Measurements from ENCODE around the gene RFC5. TPM values are rescaled to one million over a fixed set of nuclear protein-coding genes. Genes with fewer than 3 reads are reported as not detected.
A peak's percentile ranks its signal among the peaks of the same experiment; 100 is the strongest.

Gene RFC5
- total RNA-seq, 1 experiment from 2014 or later: 34.7 TPM

DNA sequence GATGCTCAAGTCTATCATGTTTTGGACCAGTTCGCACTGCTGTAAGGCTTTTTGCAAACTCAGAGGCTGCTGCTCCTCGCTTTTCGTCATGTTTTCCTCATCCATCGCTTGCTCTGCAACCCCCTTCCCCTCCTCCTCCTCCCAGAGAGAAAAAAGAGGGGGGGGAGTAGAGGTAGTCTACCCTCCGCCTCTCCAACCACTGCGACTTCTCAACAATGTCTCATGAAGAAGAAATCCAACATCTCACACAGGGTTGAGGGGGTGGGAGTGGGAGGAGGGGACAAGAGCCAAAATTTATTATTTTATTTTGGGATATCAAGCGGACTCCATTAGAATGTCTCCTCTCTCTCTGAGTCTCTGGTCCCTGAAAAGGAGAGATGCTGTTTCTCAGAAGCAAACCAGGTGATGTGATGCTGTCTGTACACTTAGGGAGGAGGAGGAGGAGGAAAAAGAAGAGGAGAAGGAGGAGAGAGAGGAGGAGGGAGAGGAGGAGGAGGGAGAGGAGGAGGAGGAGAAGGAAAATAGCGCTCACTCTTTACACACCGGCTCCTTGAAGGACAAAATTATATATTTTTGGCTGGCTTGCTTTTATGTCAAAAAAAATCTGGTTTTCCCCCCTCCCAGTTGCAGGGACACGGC lies 48.2 kb upstream of the RFC5 start:
- Histone ChIP-seq H3K4me2 (peak overlapping the region; percentile 90), H3F3A (ENCODE audit: insufficient read depth, low read depth) (peaks cover 6% of the 10 kb centered on the region; the same call in 1 of the 2 replicates), H3K4me3 (peak overlapping the region; percentile 69), H3K9me2 (ENCODE audit: insufficient read depth) (no peaks in the 10 kb centered on the region), H3K79me2 (ENCODE audit: low read depth) (no peaks in the 10 kb centered on the region), H2AFZ (peak overlapping the region; percentile 94), H3K4me1 (replicated peaks; ENCODE audit: insufficient read depth) (peaks cover 9% of the 10 kb centered on the region; the same call in 1 of the 2 replicates), H3K9me3 (ENCODE audit: insufficient read depth, low read depth) (0 out of 2 replicates have a peak, but pooled peaks cover 8% of the 10 kb centered on the region), H3K27ac (peak overlapping the region; percentile 67; the same call in 1 of the 2 replicates), H4K20me1 (ENCODE audit: insufficient read depth) (no peaks in the 10 kb centered on the region), H3K27me3 (ENCODE audit: insufficient read depth, low read depth) (no peaks in the 10 kb centered on the region), H3K36me3 (ENCODE audit: low read depth) (no peaks in the 10 kb centered on the region)
- DNase-seq: no peak
- ChIA-PET POLR2A (ENCODE audit: unreplicated experiment) (interaction anchor here (0.6 kb wide), 1 partner anchor 93 kb away, joined by 4 read pairs; the partner anchor contains the start of gene WSB2), CTCF (interaction anchor here (0.6 kb wide), 1 partner anchor 17 kb away, joined by 7 read pairs; no protein-coding TSS in a partner anchor)
- no TSS peak for BruUV-seq (replicated peaks)
- no peak for TF ChIP-seq EZH2 (IDR thresholded peaks at IDR 0.05; ENCODE audit: low read depth)
- no peak for TF ChIP-seq CTCF (conservative IDR thresholded peaks at IDR 0.05)
- intact Hi-C loops (cut with micrococcal nuclease; ENCODE audit: unreplicated experiment): loop anchor here (2.0 kb wide), 2 partner anchors 85 to 93 kb away; partner anchors contain the start of gene WSB2

DNA sequence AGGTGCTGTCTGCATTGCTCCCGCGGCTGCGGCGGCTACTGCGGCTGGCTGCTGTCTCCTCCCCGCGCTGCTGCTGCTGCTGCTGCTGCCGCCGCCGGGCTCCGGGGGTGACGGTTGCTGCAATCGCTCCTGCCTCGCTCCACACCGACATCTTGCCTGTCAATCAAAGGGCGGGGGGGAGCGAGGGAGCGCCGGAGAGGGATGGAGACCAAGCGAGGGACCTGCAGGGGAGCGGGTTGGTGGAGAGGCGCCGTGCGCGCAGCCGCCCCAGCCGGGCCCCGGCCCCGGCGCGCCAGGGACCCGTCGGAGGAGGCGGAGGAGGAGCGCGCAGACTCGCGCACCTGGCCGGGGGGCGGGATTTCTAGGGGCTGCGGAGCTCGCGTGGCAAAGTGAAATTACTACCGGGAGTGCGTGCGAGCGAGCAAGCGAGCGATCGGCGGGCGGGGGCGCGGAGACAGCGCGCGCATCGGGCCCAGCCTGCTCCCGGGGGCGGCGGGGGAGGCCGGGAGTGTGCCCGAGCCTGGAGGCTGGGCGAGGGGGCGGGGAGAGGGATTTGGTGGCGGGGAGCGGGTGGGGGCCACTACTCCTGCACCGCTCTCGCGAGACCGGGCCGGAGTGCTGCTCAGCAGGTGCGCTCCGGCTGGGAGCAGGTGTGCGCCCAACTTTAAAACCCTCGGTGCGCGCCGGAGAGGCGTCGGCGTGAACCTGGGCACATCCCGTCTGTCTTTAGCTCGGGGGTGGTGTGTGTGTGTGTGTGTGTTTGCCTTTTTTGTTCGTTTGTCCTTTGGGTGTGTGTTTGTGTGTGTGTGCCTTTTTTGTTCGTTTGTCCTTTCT lies 47.5 kb upstream of the RFC5 start, which contains the start of gene KSR2:
TSS of gene KSR2 (minus strand) at position 165 of the 834 bp plus-strand sequence. CDS start 735 bp downstream, outside the sequence.
- Histone ChIP-seq H3K27me3 (ENCODE audit: insufficient read depth, low read depth) (no peaks in the 10 kb centered on the region), H2AFZ (peak within 1 kb of the TSS; percentile 94), H3K4me1 (replicated peaks; ENCODE audit: insufficient read depth) (peaks cover 9% of the 10 kb centered on the region; the same call in 1 of the 2 replicates), H3K9me2 (ENCODE audit: insufficient read depth) (no peaks in the 10 kb centered on the region), H3K4me2 (peak within 1 kb of the TSS; percentile 90), H3K79me2 (ENCODE audit: low read depth) (no peaks in the 10 kb centered on the region), H3K27ac (peak within 1 kb of the TSS; percentile 67), H3F3A (ENCODE audit: insufficient read depth, low read depth) (peaks cover 6% of the 10 kb centered on the region; the same call in 1 of the 2 replicates), H3K36me3 (ENCODE audit: low read depth) (no peaks in the 10 kb centered on the region), H3K9me3 (ENCODE audit: insufficient read depth, low read depth) (0 out of 2 replicates have a peak, but pooled peaks cover 8% of the 10 kb centered on the region), H4K20me1 (ENCODE audit: insufficient read depth) (no peaks in the 10 kb centered on the region), H3K4me3 (peak within 1 kb of the TSS; percentile 69)
- ChIA-PET POLR2A (ENCODE audit: unreplicated experiment) (interaction anchor here (0.6 kb wide), 2 partner anchors 49 to 92 kb away, joined by 4 to 6 read pairs; partner anchors contain the start of gene WSB2), CTCF (interaction anchor here (0.6 kb wide), 1 partner anchor 16 kb away, joined by 7 read pairs; no protein-coding TSS in a partner anchor)
- DNase-seq: peak; percentile 74 to 88
- TF ChIP-seq CTCF (conservative IDR thresholded peaks at IDR 0.05): no peak
- no peak for TF ChIP-seq EZH2 (IDR thresholded peaks at IDR 0.05; ENCODE audit: low read depth)
- intact Hi-C loops (cut with micrococcal nuclease; ENCODE audit: unreplicated experiment): loop anchor here (1.0 to 2.0 kb wide), 3 partner anchors 47 to 92 kb away; partner anchors contain the start of genes RFC5 and WSB2
- BruUV-seq (replicated peaks): TSS peak; percentile 36

- no peaks in the 10 kb centered on the region for H3K27me3 ChIP-seq (ENCODE audit: insufficient read depth, low read depth)
- H3F3A ChIP-seq (ENCODE audit: insufficient read depth, low read depth): peaks cover 6% of the 10 kb centered on the region; the same call in 1 of the 2 replicates
- intact Hi-C loops (cut with micrococcal nuclease; ENCODE audit: unreplicated experiment): no loop called here
- no TSS peak for BruUV-seq (replicated peaks)
- no peaks in the 10 kb centered on the region for H4K20me1 ChIP-seq (ENCODE audit: insufficient read depth)
- no peak for DNase-seq
- H3K4me3 ChIP-seq: no peak overlapping the region
- TF ChIP-seq CTCF (conservative IDR thresholded peaks at IDR 0.05) (no peak), EZH2 (IDR thresholded peaks at IDR 0.05; ENCODE audit: low read depth) (no peak)
- H3K9me2 ChIP-seq (ENCODE audit: insufficient read depth): no peaks in the 10 kb centered on the region
- no peaks in the 10 kb centered on the region for H3K79me2 ChIP-seq (ENCODE audit: low read depth)
- no peak overlapping the region for H3K27ac ChIP-seq
- ChIA-PET POLR2A (ENCODE audit: unreplicated experiment) (no interaction called here), CTCF (interaction anchor here (0.6 to 0.7 kb wide), 2 partner anchors 85 to 383 kb away, joined by 3 to 7 read pairs; no protein-coding TSS in a partner anchor)
- H3K36me3 ChIP-seq (ENCODE audit: low read depth): no peaks in the 10 kb centered on the region
- no peak overlapping the region for H2AFZ ChIP-seq
- H3K4me2 ChIP-seq: peak overlapping the region; percentile 90
- peaks cover 9% of the 10 kb centered on the region; the same call in 1 of the 2 replicates for H3K4me1 ChIP-seq (replicated peaks; ENCODE audit: insufficient read depth)
- H3K9me3 ChIP-seq (ENCODE audit: insufficient read depth, low read depth): 0 out of 2 replicates have a peak, but pooled peaks cover 8% of the 10 kb centered on the region
These were observed 46.2 kb upstream of the RFC5 start for GRCh38 chr12:117970334-117970733.
